NCI-H146 treated with DMSO at 0.1 percent for 48 hours (cell line): ENCODE data around the gene KLHL41.
"Not testable (repeated sequence)": the region's sequence is repeated elsewhere in the genome, so short reads cannot be mapped to it uniquely, and the experiment has no call there.

Experiments
- DNase-seq: peaks from one replicate; lab custom pipeline; 2025; ENCODE audit not compliant: unreplicated experiment; lab: John Stamatoyannopoulos, UW

KLHL41 gene

DNA sequence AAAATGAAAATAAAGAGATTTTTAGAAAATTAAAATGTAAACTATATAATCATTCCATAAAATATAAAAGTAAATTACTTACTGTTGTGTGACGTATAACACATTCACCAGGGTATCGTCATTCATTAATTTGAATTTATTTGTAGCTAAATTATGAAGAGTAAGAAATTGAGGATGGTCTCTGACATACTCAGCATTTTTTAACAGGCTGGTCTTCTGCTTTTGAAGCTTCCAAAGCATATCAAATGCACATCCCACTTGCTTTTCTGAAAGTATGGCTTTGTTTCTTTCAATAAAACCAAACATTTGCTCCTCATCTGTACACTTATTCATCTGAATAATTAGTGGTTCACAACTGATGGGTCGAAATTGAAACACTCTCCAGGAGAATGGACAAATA, 62.1 kb downstream of the KLHL41 start:
- DNase-seq = no peak

DNA sequence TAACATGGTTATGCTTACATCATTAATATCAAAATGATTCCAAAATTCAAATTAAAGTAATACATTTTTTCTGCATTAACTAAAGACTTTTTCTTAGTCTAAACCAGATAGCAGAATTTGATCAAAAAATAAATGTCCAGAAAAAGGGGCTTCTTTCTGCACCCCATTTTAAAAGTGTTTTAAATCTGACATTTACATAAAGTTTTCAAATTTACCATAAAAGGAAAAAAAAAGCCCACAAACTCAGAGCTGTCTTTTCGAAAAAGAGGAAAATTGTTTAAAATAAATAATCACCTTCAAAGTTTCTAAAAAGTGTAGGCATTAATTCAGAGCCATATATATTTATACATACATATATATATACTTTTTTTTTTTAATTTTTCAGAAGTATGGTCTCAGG, 62.7 kb downstream of the KLHL41 start:
- no peak for DNase-seq

DNA sequence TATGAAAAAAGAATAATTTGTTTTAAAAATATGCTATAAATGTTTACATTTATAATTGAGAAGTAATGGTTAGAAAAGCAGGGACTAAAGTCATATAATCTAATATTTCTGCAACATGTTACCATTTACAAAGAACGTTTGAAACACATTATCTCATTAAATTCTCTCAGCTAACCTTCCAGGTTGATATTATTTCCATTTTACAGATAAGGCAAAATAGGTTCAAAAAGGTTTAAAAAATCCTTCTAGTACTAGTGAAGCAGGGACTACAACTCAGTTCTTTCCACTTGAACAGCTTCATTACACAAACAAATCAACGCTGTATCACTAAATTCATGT, 63.3 kb downstream of the KLHL41 start:
- no peak for DNase-seq

DNA sequence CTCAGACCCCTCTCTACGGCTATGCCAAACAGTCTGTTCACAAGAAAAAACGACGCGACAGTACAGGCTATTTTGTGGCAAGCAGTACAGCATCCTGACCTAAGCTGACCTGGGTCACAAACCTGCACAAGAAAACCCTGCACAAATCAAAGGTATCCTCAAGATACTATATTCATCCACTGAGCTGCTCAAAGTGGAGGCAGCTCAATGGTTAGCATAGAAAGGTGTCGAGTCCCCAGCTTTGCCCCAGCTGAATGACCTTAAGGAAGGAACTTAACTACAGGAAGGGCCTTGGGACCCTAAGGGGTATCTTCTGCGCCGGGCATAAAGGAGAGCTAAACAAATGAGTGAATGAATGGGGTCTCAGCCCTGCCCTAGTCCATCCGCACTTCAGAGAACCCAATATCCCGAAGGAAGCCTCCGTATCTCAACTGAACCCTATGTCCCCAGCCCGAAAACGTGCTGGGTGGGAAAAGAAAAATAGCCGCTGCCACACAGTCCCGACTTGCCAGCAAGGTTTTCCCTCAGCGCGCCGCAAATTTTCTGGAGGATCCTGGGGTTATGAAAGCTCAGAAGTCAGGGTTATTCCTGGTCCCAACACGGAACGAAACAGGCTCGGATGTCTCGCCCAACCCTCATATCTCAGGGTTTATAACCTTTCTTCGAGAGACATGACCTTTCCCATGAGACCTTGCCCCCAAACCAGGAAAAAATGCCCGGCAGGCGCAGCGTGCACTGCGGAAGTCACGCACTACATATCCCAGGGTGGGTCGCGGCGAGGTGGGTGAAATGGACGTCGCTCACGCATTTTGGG, 63.9 kb downstream of the KLHL41 start, which contains the start of gene FASTKD1:
Gene FASTKD1 (minus strand): TSS at position 706 of the 814 bp plus-strand sequence. CDS start 1,836 bp downstream, outside the sequence.
- DNase-seq = peak; percentile 76

DNA sequence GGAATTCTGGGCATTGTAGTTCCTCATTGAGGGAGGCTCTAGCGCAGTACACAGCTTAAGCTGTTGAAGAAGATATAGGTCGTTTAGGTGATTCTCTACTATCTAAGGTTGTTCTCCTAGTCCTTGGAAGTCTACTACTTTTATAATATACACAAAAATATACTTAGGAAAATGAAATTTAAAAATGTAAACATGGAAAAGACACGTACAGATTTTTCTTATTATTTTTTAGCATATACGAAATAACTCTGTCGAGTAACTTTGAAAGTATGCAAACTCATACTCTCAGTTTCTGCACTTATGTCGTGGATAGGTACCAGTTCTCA, 64.4 kb downstream of the KLHL41 start:
- DNase-seq = no peak

DNA sequence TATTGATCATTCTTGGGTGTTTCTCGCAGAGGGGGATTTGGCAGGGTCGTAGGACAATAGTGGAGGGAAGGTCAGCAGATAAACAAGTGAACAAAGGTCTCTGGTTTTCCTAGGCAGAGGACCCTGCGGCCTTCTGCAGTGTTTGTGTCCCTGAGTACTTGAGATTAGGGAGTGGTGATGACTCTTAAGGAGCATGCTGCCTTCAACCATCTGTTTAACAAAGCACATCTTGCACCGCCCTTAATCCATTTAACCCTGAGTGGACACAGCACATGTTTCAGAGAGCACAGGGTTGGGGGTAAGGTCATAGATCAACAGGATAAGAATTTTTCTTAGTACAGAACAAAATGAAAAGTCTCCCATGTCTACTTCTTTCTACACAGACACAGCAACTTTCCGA, 65.0 kb downstream of the KLHL41 start:
- DNase-seq = not testable (repeated sequence)

DNA sequence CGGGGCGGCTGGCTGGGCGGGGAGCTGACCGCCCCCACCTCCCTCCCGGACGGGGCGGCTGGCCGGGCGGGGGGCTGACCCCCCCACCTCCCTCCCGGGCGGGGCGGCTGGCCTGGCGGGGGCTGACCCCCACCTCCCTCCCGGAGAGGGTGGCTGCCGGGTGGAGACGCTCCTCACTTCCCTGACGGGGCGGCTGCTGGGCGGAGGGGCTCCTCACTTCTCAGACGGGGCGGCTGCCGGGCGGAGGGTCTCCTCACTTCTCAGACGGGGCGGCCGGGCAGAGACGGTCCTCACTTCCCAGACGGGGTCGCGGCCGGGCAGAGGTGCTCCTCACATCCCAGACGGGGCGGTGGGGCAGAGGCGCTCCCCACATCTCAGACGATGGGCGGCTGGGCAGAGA, 65.8 kb downstream of the KLHL41 start:
- not testable (repeated sequence) for DNase-seq
